A673 (cell line): Measurements from ENCODE around the gene ENO4. TPM values are rescaled to one million over a fixed set of nuclear protein-coding genes. Genes with fewer than 3 reads are reported as not detected.

Experiments
- BruUV-seq: library from RNA; stranded (reverse); fragments of 400-500 nt; replicated peaks from 2 replicates; lab custom pipeline; 2021; lab: Mats Ljungman, UMichigan
- CTCF ChIA-PET: fragments of 300-600 bp; sonication (Branson Sonifier 250); formaldehyde crosslinking; loops from one replicate; lab custom pipeline; 2022; ENCODE audit warnings: antibody characterized with exemption; lab: Charles Lee
- POLR2A ChIA-PET: fragments of 300-600 bp; sonication (Branson Sonifier 250); formaldehyde crosslinking; loops from one replicate; lab custom pipeline; 2022; ENCODE audit warnings: antibody characterized with exemption; ENCODE audit not compliant: low non-redundant PET; lab: Charles Lee
- DNase-seq: peaks from one replicate; pipeline ENCODE4 v3.0.0-alpha.2; 2015; ENCODE audit warnings: low spot score
- H3K27ac ChIP-seq: fragments of 200-600 bp; sonication (generic); 2 replicates; pipeline ENCODE4 v1.5.1; 2016; ENCODE audit warnings: mixed run types, low read depth, mild to moderate bottlenecking, mixed read lengths, antibody characterized with exemption, low read length; ENCODE audit not compliant: poor library complexity, severe bottlenecking
- H3K27me3 ChIP-seq: fragments of 200-600 bp; sonication (generic); replicated peaks from 2 replicates; pipeline ENCODE4 v1.6.1; 2017; ENCODE audit warnings: mixed run types, low read depth, mild to moderate bottlenecking, mixed read lengths, antibody characterized with exemption, low read length; ENCODE audit not compliant: insufficient read depth, poor library complexity
- H3K36me3 ChIP-seq: fragments of 200-600 bp; sonication (generic); 2 replicates; pipeline ENCODE4 v1.6.1; 2016; ENCODE audit warnings: mixed run types, mild to moderate bottlenecking, mixed read lengths, antibody characterized with exemption, low read length; ENCODE audit not compliant: insufficient read depth, poor library complexity, severe bottlenecking
- H3K4me1 ChIP-seq: fragments of 200-600 bp; sonication (generic); 2 replicates; pipeline ENCODE4 v1.6.1; 2017; ENCODE audit warnings: mixed run types, mild to moderate bottlenecking, mixed read lengths, antibody characterized with exemption, low read length; ENCODE audit not compliant: insufficient read depth, poor library complexity, severe bottlenecking
- H3K4me3 ChIP-seq: fragments of 200-600 bp; sonication (generic); 2 replicates; pipeline ENCODE4 v1.5.1; 2016; ENCODE audit warnings: low read depth, mixed run types, mild to moderate bottlenecking, mixed read lengths, low read length; ENCODE audit not compliant: poor library complexity, severe bottlenecking
- H3K9me3 ChIP-seq: fragments of 200-600 bp; sonication (generic); 2 replicates; pipeline ENCODE4 v1.6.1; 2016; ENCODE audit warnings: mixed run types, low read depth, mild to moderate bottlenecking, mixed read lengths, antibody characterized with exemption, low read length; ENCODE audit not compliant: poor library complexity, severe bottlenecking
- CTCF ChIP-seq: fragments of 300-800, 200-600 bp; sonication (generic); conservative IDR thresholded peaks from 2 replicates; pipeline ENCODE4 v1.5.1; 2017; ENCODE audit warnings: low read depth, mild to moderate bottlenecking, antibody characterized with exemption, low read length, moderate library complexity, mixed read lengths
- EZH2 ChIP-seq: fragments of 200-600 bp; sonication (generic); IDR thresholded peaks from 2 replicates; pipeline ENCODE4 v1.6.1; 2017; ENCODE audit warnings: borderline replicate concordance, low read depth, mild to moderate bottlenecking, mixed read lengths, antibody characterized with exemption, low read length; ENCODE audit not compliant: poor library complexity, severe bottlenecking
- intact Hi-C: fragments of 100-400 bp; cut with micrococcal nuclease; formaldehyde crosslinking; loops from one replicate; pipeline ENCODE4 v1.10.0; 2022; ENCODE audit not compliant: unreplicated experiment
- total RNA-seq: library from RNA; stranded (reverse); gene quantifications from 2 replicates; pipeline ENCODE4 v1.2.3, GENCODE V29; 2021

Gene ENO4
- total RNA-seq, 1 experiment from 2014 or later: 0.28 TPM

- POLR2A ChIA-PET: interaction anchor here (0.7 kb wide), 1 partner anchor 364 kb away, joined by 4 read pairs; no protein-coding TSS in a partner anchor
- TF ChIP-seq CTCF (no peak), EZH2 (no peak)
- no peak for DNase-seq
- Histone ChIP-seq H3K4me3 (no peak overlapping the region), H3K27me3 (no peaks in the 10 kb centered on the region), H3K27ac (no peak overlapping the region), H3K4me1 (no peaks in the 10 kb centered on the region), H3K36me3 (no peaks in the 10 kb centered on the region), H3K9me3 (no peaks in the 10 kb centered on the region)
- no TSS peak for BruUV-seq
- CTCF ChIA-PET: no interaction called here
- intact Hi-C loops: no loop called here
These were observed 38.4 kb upstream of the ENO4 start for GRCh38 chr10:116810895-116811294.

- Histone ChIP-seq H3K27ac (no peak overlapping the region), H3K9me3 (no peaks in the 10 kb centered on the region), H3K4me3 (no peak overlapping the region), H3K4me1 (no peaks in the 10 kb centered on the region), H3K36me3 (no peaks in the 10 kb centered on the region), H3K27me3 (no peaks in the 10 kb centered on the region)
- ChIA-PET POLR2A (no interaction called here), CTCF (no interaction called here)
- no TSS peak for BruUV-seq
- intact Hi-C loops: no loop called here
- no peak for TF ChIP-seq EZH2
- no peak for TF ChIP-seq CTCF
- no peak for DNase-seq
These were observed 37.6 kb upstream of the ENO4 start for GRCh38 chr10:116811691-116812090.

GRCh38 chr10:116815641-116816415 is 33.5 kb upstream of the ENO4 start:
- Histone ChIP-seq H3K27me3 (no peaks in the 10 kb centered on the region), H3K36me3 (no peaks in the 10 kb centered on the region), H3K4me1 (no peaks in the 10 kb centered on the region), H3K4me3 (no peak overlapping the region), H3K9me3 (no peaks in the 10 kb centered on the region), H3K27ac (no peak overlapping the region)
- TF ChIP-seq CTCF (no peak), EZH2 (no peak)
- intact Hi-C loops: no loop called here
- ChIA-PET CTCF (no interaction called here), POLR2A (no interaction called here)
- no peak for DNase-seq
- no TSS peak for BruUV-seq
